GM18873 (cell line): ENCODE measurements around the gene C5.
"Not testable (repeated sequence)": the region's sequence is repeated elsewhere in the genome, so short reads cannot be mapped to it uniquely, and the experiment has no call there.

ENCODE experiments used
- ATAC-seq: cut with Tn5 transposase; IDR thresholded peaks from one replicate; pipeline ENCODE4 v1.9.1; 2021; ENCODE audit warnings: mild to moderate bottlenecking, moderate library complexity, moderate number of reproducible peaks; ENCODE audit not compliant: unreplicated experiment, low FRiP score

The C5 gene

DNA sequence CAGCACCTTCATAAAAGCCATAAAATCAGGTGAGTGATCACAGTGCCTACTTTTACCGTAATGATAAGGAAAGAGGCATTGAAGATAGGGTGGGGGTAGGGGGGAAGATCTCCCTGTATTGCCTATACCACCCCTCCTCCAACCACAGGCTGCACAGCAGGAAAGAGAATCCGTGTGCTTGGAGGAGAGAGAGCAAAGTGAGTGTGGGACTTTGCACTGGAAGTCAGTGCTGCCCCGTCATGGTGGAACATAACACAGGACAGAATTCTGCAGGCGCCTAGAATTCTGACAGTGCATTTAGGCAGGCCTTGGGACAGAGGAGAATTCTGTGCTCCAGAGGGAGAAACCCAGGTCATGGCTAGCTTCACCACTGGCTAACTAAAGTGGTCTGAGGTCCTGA lies 3.5 kb upstream of the C5 start:
- no peak for ATAC-seq

DNA sequence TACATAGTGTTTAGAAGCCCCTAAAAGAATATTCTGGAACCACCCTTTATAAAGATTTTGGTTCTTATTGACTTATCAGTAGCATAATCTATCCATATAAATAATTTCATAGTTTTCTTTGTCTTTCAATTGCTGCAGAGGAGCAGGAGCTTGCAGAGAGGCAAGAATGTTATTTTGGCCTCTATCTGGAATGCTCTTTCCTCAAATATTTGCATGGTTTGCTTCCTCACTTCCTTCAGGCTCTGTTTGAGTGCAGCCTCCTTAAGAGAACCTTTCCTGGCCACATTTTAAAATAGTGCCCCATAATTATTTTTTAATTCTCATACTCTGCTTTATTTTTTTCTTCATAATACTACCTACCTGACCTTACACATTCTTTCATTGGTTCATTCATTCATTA lies 1.5 kb downstream of the C5 start:
- ATAC-seq = no peak

DNA sequence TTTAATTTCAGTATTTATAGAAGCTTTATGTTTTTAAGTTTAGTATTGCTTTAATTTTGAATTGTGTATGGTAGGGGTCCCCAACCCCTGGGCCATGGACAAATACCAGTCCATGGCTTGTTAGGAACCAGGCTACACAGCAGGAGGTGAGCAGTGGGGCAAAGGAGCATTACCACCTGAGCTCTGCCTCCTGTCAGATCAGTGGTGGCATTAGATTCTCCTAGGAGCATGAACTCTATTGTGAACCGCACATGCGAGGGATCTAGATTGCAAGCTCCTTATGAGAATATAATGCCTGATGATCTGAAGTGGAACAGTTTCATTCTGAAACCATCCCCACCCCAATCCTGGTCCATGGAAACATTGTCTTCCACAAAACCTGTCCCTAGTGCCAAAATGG lies 1.9 kb downstream of the C5 start:
- ATAC-seq = no peak

DNA sequence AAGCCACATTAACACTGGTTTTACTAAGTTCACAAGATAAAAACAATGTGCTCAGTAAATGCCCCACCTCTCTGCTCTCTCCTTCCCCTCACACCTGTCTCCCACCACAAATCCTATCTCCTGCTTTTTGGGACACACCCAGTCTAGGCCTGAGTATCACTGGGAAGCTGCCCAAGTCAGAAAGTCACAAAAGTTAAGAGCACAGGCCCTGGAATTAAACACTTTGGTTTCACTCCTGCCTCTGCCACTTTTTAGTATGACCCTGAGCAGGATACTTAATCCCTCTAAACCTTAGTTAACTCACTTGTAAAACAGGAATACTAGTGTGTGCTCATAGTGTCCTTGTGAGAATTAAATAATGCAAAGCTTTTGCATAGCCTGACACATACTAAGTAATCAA lies 11.3 kb downstream of the C5 start:
- no peak for ATAC-seq

DNA sequence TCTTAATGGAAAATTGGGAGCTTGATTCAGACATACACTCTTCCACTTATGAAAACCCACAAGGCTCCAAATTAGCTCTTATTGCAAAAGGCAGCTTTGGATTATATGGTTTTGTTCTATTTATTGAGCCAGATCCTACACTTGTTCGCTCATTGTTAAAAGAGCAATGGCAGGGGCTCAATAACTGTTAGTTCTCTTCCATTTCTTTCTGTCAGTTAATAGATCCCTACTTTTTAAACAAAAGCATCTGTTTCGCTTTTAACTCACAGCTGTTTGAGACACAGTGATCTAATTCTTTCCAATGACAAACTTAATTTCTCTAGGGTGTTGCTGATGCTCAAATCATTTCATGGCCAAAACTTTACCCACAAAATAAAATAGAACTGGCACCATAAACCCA lies 11.7 kb downstream of the C5 start:
- ATAC-seq = no peak

DNA sequence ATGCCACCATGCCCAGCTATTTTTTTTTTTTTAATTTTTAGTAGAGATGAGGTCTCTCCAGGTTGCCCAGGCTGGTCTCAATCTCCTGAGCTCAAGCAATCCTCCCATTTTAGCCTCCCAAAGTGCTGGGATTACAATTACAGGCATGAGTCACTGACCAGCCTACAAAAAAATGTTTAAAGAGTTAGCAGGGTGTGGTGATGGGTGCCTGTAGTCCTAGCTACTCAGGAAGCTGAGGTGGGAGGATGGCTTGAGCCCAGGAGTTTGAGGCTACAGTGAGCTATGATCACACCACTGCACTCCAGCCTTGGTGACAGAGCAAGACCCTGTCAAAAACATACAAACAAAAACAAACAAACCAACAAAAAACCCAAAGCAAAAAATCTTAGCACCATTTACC lies 14.4 kb downstream of the C5 start:
- not testable (repeated sequence) for ATAC-seq

DNA sequence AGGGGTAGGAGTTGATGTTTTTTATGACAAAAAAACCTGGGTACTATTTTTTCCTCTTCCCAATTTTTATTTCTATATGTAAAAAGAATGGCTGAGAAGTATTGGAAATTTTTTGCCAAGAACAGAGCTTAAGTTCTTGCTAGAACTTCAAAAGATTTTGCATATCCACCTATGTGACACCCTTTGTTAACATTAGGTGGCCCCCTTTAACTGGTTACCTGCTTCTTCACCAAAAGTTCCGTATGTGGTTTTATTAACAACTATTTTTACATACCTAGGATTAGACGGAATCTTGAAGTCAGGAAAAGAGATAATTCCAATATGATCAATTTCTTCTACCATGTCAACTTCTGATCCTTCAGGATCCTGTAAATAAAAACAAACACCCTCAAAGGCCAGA lies 15.5 kb downstream of the C5 start:
- ATAC-seq = no peak

DNA sequence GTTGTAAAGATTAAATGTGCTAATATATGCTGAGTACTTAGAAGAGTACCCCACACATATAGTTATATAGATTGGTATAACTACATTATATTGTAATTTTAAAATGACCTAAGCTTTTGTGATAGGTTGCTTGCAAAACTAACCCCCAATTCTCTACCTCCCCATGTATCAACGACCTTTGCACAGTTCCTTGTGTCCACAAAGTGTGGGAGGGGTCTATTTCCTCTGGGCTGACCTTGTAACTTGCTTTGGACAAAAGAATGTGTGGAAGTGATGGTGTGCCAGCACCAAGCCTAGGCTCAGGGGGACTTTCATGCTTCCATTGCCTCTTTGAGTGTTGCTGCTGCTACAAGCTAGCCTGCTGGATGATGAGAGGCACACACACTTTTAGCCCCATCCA lies 20.6 kb downstream of the C5 start:
- ATAC-seq = no peak

DNA sequence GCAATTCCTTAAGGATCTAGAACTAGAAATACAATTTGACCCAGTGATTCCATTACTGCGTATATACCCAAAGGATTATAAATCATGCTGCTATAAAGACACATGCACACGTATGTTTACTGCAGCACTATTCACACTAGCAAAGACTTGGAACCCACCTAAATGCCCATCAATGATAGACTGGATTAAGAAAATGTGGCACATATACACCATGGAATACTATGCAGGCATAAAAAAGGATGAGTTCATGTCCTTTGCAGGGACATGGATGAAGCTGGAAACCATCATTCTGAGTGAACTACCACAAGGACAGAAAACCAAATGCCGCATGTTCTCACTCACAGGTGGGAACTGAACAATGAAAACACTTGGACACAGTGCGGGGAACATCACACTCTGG lies 21.8 kb downstream of the C5 start:
- ATAC-seq = not testable (repeated sequence)

DNA sequence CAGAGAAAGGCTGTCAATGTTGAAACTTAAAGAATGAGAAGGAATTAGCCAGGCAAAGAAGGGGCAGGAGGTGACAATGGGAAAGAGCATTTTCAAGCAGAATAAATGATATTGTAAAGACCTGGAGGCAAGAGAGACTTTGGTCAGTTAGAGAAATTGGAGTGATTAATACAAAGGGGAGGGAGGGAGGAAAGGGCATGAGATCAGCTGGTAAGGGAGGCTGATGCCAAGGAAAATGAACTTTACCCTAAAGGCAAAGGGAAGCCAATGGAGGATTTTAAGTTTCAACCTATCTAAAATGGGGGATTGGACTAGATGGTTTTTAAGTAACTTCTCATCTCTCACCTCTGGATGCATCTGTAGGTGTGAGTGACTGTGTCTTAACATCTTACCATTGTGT lies 23.3 kb downstream of the C5 start:
- no peak for ATAC-seq

DNA sequence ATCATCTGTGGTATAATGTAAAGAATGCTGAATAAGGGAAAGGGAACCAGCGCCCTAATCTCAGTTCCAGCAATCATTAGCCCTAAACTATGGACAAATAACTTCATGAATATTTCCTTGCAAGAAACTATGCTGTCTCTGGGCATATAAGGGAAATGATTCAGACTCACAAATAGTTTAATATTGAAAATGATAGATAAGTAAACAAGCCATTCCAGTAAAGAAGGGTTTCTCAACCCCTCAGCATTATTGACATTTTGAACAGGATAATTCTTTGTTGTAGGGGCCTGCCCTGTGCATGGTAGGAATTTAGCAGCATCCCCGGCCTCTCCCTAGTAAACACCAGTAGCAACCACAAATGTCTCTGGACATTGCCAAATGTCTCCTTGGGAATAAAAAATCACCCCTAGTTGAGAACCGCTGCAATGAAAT lies 23.8 kb downstream of the C5 start:
- no peak for ATAC-seq

DNA sequence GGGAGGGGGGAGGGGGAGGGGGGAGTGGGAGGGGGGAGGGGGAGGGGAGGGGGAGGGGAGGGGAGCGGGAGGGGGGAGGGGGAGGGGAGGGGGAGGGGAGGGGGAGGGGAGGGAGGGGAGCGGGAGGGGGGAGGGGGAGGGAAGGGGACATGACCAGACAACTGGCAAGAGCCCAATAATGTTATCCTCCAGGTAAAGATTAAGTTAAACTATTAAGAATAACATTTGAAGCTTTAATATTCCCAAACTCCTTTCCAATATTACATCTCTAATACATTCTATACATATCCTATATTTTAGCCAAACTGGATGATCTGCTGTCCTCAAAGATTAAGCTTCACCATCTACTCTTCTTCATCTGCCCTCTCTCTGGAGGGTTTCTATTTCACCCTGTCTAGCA lies 25.8 kb downstream of the C5 start:
- no peak for ATAC-seq

DNA sequence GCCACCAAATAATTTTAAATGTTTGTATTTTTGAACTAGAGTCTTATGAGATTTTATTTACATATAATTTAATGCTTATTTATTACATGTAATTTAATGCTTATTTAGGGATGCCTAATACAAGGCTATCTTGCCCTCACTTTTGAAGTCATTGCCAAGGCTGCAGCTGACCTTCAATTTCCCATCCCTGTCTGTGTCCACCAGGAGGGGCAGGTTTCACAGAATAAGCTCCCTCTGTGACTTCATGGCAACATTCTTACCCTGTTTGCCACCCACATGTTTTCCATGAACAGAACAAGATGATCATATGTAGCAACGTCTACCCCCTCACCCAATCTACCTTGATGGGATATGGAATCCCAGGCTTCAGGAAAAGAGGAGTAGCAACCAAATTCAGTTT lies 27.0 kb downstream of the C5 start:
- ATAC-seq = no peak

DNA sequence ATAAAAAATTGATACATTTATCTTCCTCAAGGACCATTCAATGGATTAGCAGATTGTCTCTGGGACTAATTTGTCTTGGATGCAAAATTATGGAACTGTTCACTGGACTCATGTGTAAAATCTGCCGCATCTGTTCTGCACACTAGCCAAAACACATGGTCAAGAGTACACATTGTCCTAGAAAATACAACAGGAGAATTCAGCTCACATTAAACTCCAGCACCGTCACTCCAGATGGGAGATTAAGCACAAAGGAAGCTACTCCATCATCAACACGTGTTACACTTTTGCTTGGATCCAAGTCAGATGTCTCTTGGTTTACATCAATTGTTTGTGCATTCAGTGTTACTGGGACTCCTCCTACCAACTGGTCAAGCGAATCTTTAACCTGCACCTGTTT lies 28.8 kb downstream of the C5 start:
- no peak for ATAC-seq

DNA sequence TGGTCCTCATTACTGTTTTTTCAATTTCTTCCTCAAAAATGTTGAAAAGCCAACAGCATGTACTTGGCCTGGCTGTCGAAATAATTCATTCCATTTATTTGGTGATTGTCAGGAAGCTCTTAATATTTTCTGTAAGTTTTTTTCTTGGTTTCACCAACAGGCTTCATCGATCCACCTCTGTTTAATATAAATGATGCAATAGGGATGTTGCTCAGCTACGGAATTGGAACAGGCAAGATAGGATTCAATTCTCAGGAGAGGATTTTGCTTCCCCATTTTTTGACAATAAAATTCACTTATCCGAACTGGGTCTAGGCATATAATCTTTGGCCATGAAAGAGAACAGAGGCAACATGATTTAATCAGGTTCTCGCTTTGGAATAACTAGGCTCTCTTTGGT lies 30.8 kb downstream of the C5 start:
- ATAC-seq = no peak

DNA sequence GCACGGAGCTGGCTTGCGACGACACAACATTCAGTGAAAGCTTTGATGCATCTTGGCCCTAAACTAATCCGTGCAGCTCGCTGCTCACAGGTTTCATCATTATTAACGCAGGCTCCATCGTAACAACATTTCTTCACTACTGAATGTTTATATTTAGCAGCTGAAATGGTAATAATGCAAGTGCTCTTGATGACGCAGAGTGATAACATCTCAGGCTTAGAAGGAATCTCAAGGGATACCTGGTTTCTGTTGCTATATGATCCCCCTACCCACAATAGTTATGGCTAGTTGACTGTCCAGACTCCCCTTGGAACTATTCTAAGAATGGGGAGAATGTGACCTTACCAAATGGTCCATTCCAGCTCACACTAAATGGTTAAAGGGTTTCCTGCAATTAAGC lies 36.2 kb downstream of the C5 start:
- ATAC-seq = no peak

DNA sequence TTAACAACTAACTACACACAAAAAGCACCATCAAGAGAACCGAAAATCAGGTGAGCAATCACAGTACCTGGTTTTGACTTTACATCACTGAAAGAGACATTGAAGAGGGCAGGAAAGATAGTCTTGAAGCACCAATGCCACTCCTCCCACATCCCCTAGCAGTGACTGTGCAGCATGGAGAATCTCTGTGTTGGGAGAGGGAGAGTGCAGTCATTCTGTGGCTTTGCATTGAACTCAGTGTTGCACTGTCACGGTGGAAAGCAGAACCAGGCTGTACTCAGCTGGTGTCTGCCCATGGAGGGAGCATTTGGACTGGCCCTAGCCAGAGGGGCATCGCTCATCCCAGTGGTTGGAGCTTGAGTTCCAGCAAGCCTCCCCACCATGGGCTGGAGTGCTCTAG lies 40.4 kb downstream of the C5 start:
- ATAC-seq = no peak

DNA sequence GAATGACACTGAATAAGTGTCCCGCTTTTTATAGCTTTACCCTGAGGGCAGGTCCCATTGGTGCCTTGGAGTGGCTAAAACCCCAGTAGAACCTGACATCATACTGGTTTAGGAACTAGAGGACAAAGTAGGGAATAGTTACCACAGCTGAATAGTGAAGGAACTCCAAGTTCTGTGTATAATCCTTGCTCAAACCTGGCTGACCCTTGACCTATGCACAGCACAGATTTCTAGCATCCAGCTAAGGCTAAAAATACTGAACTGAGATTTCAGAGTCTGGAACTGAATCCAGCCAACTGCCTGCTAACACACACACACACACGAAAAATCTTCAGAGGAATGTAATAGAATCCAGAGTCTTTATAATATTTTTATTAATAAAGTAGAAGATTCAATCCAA lies 50.8 kb downstream of the C5 start:
- no peak for ATAC-seq

DNA sequence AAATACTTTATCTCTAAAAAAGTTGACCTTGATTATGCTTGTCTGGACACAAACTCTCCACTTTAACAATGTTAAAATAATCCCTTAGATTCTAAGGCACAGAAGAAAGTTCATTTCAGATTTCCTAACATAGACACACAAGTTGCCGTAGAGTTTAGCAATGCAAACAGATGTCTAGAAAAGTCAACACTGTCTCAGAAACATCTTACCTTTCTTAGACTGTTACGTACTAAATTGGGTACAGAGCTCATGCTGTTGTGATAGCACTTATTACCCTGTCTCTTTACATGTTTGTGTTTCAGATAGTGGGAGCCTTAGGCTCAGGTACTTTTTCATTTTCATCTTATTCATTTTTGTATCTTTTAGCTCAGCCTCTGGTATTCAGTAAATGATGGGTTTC lies 52.0 kb downstream of the C5 start:
- ATAC-seq = no peak

DNA sequence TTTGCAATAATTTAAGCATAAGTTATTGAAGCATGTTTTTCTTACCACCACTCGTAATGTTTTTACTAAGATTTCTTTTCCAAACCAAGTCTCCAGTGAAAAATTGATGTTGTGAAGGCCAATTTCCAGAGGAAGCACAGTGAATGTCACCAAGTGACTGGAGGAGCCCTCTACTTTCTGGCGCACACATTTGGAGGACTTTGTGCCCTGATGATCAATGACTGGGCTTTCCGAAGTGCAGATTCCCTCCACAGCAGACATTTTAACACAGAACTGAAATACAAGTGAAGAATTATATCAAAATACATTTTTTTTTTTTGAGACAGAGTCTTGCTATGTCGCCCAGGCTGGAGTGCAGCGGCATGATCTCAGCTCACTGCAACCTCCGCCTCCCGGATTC lies 52.6 kb downstream of the C5 start:
- no peak for ATAC-seq

DNA sequence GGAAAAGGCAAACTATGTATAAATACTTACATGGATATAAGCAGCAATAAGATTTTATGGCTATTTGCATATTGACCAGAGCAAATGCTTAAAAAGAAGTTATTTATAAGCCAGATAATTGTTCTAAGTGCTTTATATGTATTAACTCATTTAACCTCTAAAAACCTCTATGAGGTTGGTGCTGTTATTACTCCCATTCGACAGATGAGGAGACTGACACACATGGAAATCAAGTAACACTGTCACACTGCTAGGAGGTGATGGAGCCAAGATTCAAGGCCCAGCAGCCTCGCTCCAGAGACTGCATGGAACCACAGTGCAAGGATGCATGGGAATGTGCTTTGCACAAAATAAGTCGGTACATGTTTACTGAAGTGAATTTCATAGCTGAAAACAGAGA lies 53.7 kb downstream of the C5 start:
- no peak for ATAC-seq

DNA sequence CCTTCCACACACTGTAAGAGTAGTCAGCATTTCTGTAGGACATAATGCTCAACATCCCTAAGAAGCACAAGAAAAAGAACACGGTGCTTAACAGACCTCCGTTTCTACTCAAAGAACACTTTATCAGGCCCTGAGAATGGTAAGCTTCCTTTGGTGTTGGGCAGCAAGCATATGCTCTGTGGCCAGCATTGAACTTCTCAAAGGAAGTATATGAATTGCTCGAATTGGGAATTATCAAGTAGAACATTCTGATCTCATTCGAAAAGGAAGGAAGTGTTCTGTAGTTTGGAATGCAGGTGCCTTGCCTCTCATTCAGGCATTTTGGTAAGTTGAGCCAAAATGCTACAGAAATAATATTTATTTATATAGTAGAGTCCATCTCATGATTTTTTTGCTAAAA lies 61.0 kb downstream of the C5 start:
- no peak for ATAC-seq

DNA sequence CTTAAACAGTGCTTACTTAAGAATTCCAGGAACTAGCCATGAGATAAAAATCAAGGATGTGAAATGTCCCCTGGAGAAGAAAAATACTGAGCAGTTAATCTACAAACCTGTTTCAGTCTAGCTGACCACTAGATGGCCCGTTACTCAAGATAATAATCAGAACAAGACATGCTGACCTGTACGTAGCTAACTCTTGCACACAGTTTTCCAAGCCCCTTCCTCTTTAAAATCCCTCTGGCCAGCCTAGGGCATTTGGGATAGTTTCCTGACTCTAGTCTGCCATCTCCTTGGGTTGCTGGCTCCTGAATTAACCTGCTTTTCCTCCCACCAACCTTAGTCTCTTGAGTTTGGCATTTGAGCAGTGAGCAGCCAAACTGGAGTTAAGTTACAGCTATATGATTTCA lies 64.3 kb downstream of the C5 start:
- no peak for ATAC-seq
